ENCODE results near the gene EXO1. TPM values are rescaled to one million over a fixed set of nuclear protein-coding genes. Genes with fewer than 3 reads are reported as not detected.

EXO1 gene
- total and polyA plus RNA-seq, 9 of the 15 experiments (the other 6 are each of a cell fraction or from before 2014, with no cell fraction given): 36.0 to 125 (median 83.9) TPM

- no peak for TF ChIP-seq HINFP (tag; conservative IDR thresholded peaks at IDR 0.05; ENCODE audit: low read depth)
- no peak for TF ChIP-seq ZNF311 (CRISPR knock-in tag; IDR thresholded peaks at IDR 0.05)
- TF ChIP-seq, protein P1, sequence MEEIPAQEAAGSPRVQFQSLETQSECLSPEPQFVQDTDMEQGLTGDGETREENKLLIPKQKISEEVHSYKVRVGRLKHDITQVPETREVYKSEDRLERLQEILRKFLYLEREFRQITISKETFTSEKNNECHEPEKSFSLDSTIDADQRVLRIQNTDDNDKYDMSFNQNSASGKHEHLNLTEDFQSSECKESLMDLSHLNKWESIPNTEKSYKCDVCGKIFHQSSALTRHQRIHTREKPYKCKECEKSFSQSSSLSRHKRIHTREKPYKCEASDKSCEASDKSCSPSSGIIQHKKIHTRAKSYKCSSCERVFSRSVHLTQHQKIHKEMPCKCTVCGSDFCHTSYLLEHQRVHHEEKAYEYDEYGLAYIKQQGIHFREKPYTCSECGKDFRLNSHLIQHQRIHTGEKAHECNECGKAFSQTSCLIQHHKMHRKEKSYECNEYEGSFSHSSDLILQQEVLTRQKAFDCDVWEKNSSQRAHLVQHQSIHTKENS (CRISPR knock-in tag; IDR thresholded peaks at IDR 0.05): no peak
- TF ChIP-seq, protein P2, sequence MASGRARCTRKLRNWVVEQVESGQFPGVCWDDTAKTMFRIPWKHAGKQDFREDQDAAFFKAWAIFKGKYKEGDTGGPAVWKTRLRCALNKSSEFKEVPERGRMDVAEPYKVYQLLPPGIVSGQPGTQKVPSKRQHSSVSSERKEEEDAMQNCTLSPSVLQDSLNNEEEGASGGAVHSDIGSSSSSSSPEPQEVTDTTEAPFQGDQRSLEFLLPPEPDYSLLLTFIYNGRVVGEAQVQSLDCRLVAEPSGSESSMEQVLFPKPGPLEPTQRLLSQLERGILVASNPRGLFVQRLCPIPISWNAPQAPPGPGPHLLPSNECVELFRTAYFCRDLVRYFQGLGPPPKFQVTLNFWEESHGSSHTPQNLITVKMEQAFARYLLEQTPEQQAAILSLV (tag; IDR thresholded peaks at IDR 0.05): no peak
- TF ChIP-seq GABPA (tag; conservative IDR thresholded peaks at IDR 0.05; ENCODE audit: low read depth): no peak
- TF ChIP-seq HDAC2 (IDR thresholded peaks at IDR 0.05): no peak
- no peak for TF ChIP-seq GATAD2B (IDR thresholded peaks at IDR 0.05; ENCODE audit: borderline replicate concordance)
- no peak for TF ChIP-seq ARHGAP35 (IDR thresholded peaks at IDR 0.05; ENCODE audit: partially characterized antibody)
- no peak for TF ChIP-seq E2F5 (CRISPR knock-in tag; IDR thresholded peaks at IDR 0.05)
- TF ChIP-seq PTBP1 (IDR thresholded peaks at IDR 0.05; ENCODE audit: low read depth, low read length): no peak
- TF ChIP-seq HDAC8 (tag; IDR thresholded peaks at IDR 0.05): no peak
- no peak for TF ChIP-seq MCM5 (IDR thresholded peaks at IDR 0.05; ENCODE audit: low read depth)
- TF ChIP-seq HSF4 (CRISPR knock-in tag; IDR thresholded peaks at IDR 0.05; ENCODE audit: borderline replicate concordance): no peak
- TF ChIP-seq KHSRP (IDR thresholded peaks at IDR 0.05): no peak
- TF ChIP-seq EP300 (IDR thresholded peaks at IDR 0.05; ENCODE audit: low read length): no peak
- TF ChIP-seq, protein P3, sequence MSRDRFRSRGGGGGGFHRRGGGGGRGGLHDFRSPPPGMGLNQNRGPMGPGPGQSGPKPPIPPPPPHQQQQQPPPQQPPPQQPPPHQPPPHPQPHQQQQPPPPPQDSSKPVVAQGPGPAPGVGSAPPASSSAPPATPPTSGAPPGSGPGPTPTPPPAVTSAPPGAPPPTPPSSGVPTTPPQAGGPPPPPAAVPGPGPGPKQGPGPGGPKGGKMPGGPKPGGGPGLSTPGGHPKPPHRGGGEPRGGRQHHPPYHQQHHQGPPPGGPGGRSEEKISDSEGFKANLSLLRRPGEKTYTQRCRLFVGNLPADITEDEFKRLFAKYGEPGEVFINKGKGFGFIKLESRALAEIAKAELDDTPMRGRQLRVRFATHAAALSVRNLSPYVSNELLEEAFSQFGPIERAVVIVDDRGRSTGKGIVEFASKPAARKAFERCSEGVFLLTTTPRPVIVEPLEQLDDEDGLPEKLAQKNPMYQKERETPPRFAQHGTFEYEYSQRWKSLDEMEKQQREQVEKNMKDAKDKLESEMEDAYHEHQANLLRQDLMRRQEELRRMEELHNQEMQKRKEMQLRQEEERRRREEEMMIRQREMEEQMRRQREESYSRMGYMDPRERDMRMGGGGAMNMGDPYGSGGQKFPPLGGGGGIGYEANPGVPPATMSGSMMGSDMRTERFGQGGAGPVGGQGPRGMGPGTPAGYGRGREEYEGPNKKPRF (IDR thresholded peaks at IDR 0.05; ENCODE audit: low read depth, low read length): no peak
- TF ChIP-seq CBFB (CRISPR knock-in tag; IDR thresholded peaks at IDR 0.05): no peak
- no peak for TF ChIP-seq TEAD2 (tag; IDR thresholded peaks at IDR 0.05)
- no peak for TF ChIP-seq XRCC4 (IDR thresholded peaks at IDR 0.05; ENCODE audit: extremely low read depth, insufficient read depth, insufficient read length)
- no peak for TF ChIP-seq ZNF197 (CRISPR knock-in tag; IDR thresholded peaks at IDR 0.05; ENCODE audit: low read depth)
- no peak for TF ChIP-seq TAF7 (tag; IDR thresholded peaks at IDR 0.05)
- no peak for TF ChIP-seq NFIC (IDR thresholded peaks at IDR 0.05)
Observed at GRCh38 chr1:241934201-241934848, 86.3 kb downstream of the EXO1 start (continued).
